WTC11 (cell line): ENCODE measurements around the gene PHACTR3. TPM values are rescaled to one million over a fixed set of nuclear protein-coding genes. Genes with fewer than 3 reads are reported as not detected.

Source experiments
- ATAC-seq: fragments of 200-7000 bp; cut with Tn5 transposase; 2 replicates; pipeline ENCODE4 v1.10.0; 2021; ENCODE audit warnings: mild to moderate bottlenecking, moderate library complexity
- CTCF ChIA-PET: fragments of 300-600 bp; sonication (Branson Sonifier 250); formaldehyde crosslinking; loops from one replicate; lab custom pipeline; 2021; ENCODE audit warnings: antibody characterized with exemption; lab: Charles Lee
- POLR2A ChIA-PET: fragments of 350-600 bp; sonication (Branson Sonifier 250); formaldehyde crosslinking; loops from one replicate; lab custom pipeline; 2021; ENCODE audit warnings: antibody characterized with exemption; lab: Charles Lee
- DNase-seq: peaks from one replicate; pipeline ENCODE4 v3.0.0; 2021; ENCODE audit warnings: low spot score
- H3K27ac Mint-ChIP-seq: 2 replicates; pipeline ENCODE4 v1.8.0; 2021; ENCODE audit warnings: mixed read lengths
- H3K27me3 Mint-ChIP-seq: 2 replicates; pipeline ENCODE4 v1.8.0; 2021; ENCODE audit warnings: low read depth, mild to moderate bottlenecking, moderate library complexity, mixed read lengths
- H3K36me3 Mint-ChIP-seq: 2 replicates; pipeline ENCODE4 v1.8.0; 2021; ENCODE audit warnings: mixed read lengths
- H3K4me1 Mint-ChIP-seq: 2 replicates; pipeline ENCODE4 v1.8.0; 2022; ENCODE audit warnings: mixed read lengths
- H3K4me3 Mint-ChIP-seq: 2 replicates; pipeline ENCODE4 v1.8.0; 2021; ENCODE audit warnings: mild to moderate bottlenecking, moderate library complexity, mixed read lengths
- H3K9me3 Mint-ChIP-seq: 2 replicates; pipeline ENCODE4 v1.8.0; 2021; ENCODE audit warnings: mixed read lengths
- CREB1 ChIP-seq: sonication (generic); formaldehyde crosslinking; IDR thresholded peaks from 2 replicates; pipeline ENCODE4 v1.8.0; 2023; ENCODE audit warnings: mild to moderate bottlenecking, missing genetic modification reagents
- E2F4 ChIP-seq: sonication (generic); formaldehyde crosslinking; IDR thresholded peaks from 2 replicates; pipeline ENCODE4 v1.8.1; 2022; ENCODE audit warnings: low read depth, mild to moderate bottlenecking, moderate library complexity, missing genetic modification reagents, borderline replicate concordance
- ETV6 ChIP-seq: sonication (generic); formaldehyde crosslinking; IDR thresholded peaks from 2 replicates; pipeline ENCODE4 v1.8.1; 2022; ENCODE audit warnings: mild to moderate bottlenecking, missing genetic modification reagents
- FOXJ3 ChIP-seq: sonication (generic); formaldehyde crosslinking; IDR thresholded peaks from 2 replicates; pipeline ENCODE4 v1.9.0; 2021; ENCODE audit warnings: missing genetic modification reagents, mild to moderate bottlenecking, borderline replicate concordance
- FOXP1 ChIP-seq: sonication (generic); formaldehyde crosslinking; IDR thresholded peaks from 2 replicates; pipeline ENCODE4 v1.8.0; 2022; ENCODE audit warnings: missing genetic modification reagents, mild to moderate bottlenecking, moderate library complexity, borderline replicate concordance
- GABPB1 ChIP-seq: sonication (generic); formaldehyde crosslinking; IDR thresholded peaks from 2 replicates; pipeline ENCODE4 v1.8.1; 2023; ENCODE audit warnings: mild to moderate bottlenecking, missing genetic modification reagents
- IRF1 ChIP-seq: sonication (generic); formaldehyde crosslinking; IDR thresholded peaks from 2 replicates; pipeline ENCODE4 v1.8.0; 2023; ENCODE audit warnings: missing genetic modification reagents
- IRF2 ChIP-seq: sonication (generic); formaldehyde crosslinking; IDR thresholded peaks from 2 replicates; pipeline ENCODE4 v1.8.0; 2022; ENCODE audit warnings: low read depth, missing genetic modification reagents, borderline replicate concordance
- JAZF1 ChIP-seq: fragments of 250-450 bp; sonication (Bioruptor Pico); IDR thresholded peaks from 2 replicates; pipeline ENCODE4 v1.9.0; 2021; ENCODE audit warnings: moderate library complexity, mild to moderate bottlenecking, inconsistent platforms
- KAT7 ChIP-seq: sonication (generic); formaldehyde crosslinking; IDR thresholded peaks from 2 replicates; pipeline ENCODE4 v1.8.1; 2023; ENCODE audit warnings: missing genetic modification reagents, mild to moderate bottlenecking, borderline replicate concordance
- MYBL2 ChIP-seq: sonication (generic); formaldehyde crosslinking; IDR thresholded peaks from 2 replicates; pipeline ENCODE4 v1.8.1; 2023; ENCODE audit warnings: mild to moderate bottlenecking, moderate library complexity, missing genetic modification reagents
- NFATC4 ChIP-seq: fragments of 250-450 bp; sonication (Bioruptor Pico); IDR thresholded peaks from 2 replicates; pipeline ENCODE4 v1.9.0; 2021; ENCODE audit warnings: mild to moderate bottlenecking
- OVOL2 ChIP-seq: fragments of 250-450 bp; sonication (Bioruptor Pico); IDR thresholded peaks from 2 replicates; pipeline ENCODE4 v1.9.0; 2021; ENCODE audit warnings: mild to moderate bottlenecking, borderline replicate concordance
- SMAD4 ChIP-seq: sonication (generic); formaldehyde crosslinking; IDR thresholded peaks from 2 replicates; pipeline ENCODE4 v1.8.0; 2022; ENCODE audit warnings: mild to moderate bottlenecking, missing genetic modification reagents
- USF2 ChIP-seq: sonication (generic); formaldehyde crosslinking; IDR thresholded peaks from 2 replicates; pipeline ENCODE4 v1.8.1; 2023; ENCODE audit warnings: mild to moderate bottlenecking, missing genetic modification reagents, moderate library complexity
- ZNF232 ChIP-seq: sonication (generic); formaldehyde crosslinking; IDR thresholded peaks from 2 replicates; pipeline ENCODE4 v1.8.0; 2022; ENCODE audit warnings: mild to moderate bottlenecking, missing genetic modification reagents
- ZNF416 ChIP-seq: fragments of 250-450 bp; sonication (Bioruptor Pico); IDR thresholded peaks from 2 replicates; pipeline ENCODE4 v1.9.0; 2021; ENCODE audit warnings: mild to moderate bottlenecking, inconsistent platforms
- ZNF671 ChIP-seq: fragments of 250-450 bp; sonication (Bioruptor Pico); IDR thresholded peaks from 2 replicates; pipeline ENCODE4 v1.8.0; 2021; ENCODE audit warnings: mild to moderate bottlenecking
- total RNA-seq: library from RNA; stranded (reverse); gene quantifications from 3 replicates; pipeline ENCODE4 v1.2.3, GENCODE V29; 2021
- TF ChIP-seq, protein P1 (sequence below): fragments of 200-600 bp; IDR thresholded peaks from 2 replicates; pipeline ENCODE4 v1.8.0; 2022; ENCODE audit warnings: antibody characterized with exemption
- TF ChIP-seq, protein P2 (sequence below): fragments of 250-450 bp; sonication (Bioruptor Pico); IDR thresholded peaks from 2 replicates; pipeline ENCODE4 v1.9.0; 2021; ENCODE audit warnings: mild to moderate bottlenecking, borderline replicate concordance
- TF ChIP-seq, protein P3 (sequence below): fragments of 250-450 bp; sonication (Bioruptor Pico); IDR thresholded peaks from 2 replicates; pipeline ENCODE4 v1.9.0; 2021; ENCODE audit warnings: mild to moderate bottlenecking
- TF ChIP-seq, protein P4 (sequence below): sonication (generic); formaldehyde crosslinking; IDR thresholded peaks from 2 replicates; pipeline ENCODE4 v1.8.1; 2023; ENCODE audit warnings: mild to moderate bottlenecking, moderate library complexity, missing genetic modification reagents

Gene PHACTR3
- total RNA-seq, 1 experiment from 2014 or later = 0.28 TPM

DNA sequence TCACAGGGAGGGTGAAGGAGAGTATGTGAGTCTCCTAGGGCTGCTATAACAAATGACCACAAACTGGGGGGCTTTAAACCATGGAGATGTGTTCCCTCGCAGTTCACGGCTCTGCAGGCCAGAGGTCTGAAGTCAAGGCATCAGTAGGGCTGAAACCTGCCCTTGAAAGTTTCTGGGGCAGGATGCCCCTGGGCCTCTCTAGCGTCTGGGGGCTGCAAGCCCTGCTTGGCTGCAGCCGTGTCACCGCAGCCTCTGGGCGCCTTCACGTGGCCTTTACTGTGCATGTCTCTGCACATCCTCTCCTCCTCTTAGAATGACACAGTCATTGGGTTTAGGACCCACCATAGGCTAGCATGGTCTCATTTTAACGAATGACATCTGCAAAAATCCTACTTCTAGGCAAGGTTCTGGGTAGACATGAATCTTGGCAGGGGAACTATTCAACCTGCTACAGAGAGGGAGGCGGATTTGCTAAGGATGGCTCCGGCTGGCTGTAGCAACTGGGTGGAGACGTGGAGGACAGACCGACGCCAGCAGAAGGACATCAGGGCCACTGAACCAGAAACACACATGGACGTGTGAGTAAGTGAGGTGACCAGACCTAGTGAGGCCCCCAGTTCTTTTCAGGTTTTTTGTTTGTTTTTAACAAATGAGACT, 58.6 kb downstream of the PHACTR3 start:
- Mint-ChIP-seq H3K4me1 (no peaks in the 10 kb centered on the region), H3K27me3 (peaks cover 54% of the 10 kb centered on the region), H3K36me3 (peaks cover 14% of the 10 kb centered on the region), H3K27ac (no peak overlapping the region)
- CTCF ChIA-PET = no interaction called here
- ATAC-seq (no peak), DNase-seq (no peak)
- TF ChIP-seq ZNF232 (no peak), FOXP1 (CRISPR knock-in tag) (no peak), ZNF671 (CRISPR knock-in tag) (no peak), E2F4 (no peak), IRF2 (CRISPR knock-in tag) (no peak), OVOL2 (CRISPR knock-in tag) (no peak), KAT7 (CRISPR knock-in tag) (no peak), ETV6 (CRISPR knock-in tag) (no peak)
- TF ChIP-seq, protein P1, sequence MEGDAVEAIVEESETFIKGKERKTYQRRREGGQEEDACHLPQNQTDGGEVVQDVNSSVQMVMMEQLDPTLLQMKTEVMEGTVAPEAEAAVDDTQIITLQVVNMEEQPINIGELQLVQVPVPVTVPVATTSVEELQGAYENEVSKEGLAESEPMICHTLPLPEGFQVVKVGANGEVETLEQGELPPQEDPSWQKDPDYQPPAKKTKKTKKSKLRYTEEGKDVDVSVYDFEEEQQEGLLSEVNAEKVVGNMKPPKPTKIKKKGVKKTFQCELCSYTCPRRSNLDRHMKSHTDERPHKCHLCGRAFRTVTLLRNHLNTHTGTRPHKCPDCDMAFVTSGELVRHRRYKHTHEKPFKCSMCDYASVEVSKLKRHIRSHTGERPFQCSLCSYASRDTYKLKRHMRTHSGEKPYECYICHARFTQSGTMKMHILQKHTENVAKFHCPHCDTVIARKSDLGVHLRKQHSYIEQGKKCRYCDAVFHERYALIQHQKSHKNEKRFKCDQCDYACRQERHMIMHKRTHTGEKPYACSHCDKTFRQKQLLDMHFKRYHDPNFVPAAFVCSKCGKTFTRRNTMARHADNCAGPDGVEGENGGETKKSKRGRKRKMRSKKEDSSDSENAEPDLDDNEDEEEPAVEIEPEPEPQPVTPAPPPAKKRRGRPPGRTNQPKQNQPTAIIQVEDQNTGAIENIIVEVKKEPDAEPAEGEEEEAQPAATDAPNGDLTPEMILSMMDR = no peak
- TF ChIP-seq, protein P2, sequence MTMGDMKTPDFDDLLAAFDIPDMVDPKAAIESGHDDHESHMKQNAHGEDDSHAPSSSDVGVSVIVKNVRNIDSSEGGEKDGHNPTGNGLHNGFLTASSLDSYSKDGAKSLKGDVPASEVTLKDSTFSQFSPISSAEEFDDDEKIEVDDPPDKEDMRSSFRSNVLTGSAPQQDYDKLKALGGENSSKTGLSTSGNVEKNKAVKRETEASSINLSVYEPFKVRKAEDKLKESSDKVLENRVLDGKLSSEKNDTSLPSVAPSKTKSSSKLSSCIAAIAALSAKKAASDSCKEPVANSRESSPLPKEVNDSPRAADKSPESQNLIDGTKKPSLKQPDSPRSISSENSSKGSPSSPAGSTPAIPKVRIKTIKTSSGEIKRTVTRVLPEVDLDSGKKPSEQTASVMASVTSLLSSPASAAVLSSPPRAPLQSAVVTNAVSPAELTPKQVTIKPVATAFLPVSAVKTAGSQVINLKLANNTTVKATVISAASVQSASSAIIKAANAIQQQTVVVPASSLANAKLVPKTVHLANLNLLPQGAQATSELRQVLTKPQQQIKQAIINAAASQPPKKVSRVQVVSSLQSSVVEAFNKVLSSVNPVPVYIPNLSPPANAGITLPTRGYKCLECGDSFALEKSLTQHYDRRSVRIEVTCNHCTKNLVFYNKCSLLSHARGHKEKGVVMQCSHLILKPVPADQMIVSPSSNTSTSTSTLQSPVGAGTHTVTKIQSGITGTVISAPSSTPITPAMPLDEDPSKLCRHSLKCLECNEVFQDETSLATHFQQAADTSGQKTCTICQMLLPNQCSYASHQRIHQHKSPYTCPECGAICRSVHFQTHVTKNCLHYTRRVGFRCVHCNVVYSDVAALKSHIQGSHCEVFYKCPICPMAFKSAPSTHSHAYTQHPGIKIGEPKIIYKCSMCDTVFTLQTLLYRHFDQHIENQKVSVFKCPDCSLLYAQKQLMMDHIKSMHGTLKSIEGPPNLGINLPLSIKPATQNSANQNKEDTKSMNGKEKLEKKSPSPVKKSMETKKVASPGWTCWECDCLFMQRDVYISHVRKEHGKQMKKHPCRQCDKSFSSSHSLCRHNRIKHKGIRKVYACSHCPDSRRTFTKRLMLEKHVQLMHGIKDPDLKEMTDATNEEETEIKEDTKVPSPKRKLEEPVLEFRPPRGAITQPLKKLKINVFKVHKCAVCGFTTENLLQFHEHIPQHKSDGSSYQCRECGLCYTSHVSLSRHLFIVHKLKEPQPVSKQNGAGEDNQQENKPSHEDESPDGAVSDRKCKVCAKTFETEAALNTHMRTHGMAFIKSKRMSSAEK (CRISPR knock-in tag) = no peak
- TF ChIP-seq, protein P3, sequence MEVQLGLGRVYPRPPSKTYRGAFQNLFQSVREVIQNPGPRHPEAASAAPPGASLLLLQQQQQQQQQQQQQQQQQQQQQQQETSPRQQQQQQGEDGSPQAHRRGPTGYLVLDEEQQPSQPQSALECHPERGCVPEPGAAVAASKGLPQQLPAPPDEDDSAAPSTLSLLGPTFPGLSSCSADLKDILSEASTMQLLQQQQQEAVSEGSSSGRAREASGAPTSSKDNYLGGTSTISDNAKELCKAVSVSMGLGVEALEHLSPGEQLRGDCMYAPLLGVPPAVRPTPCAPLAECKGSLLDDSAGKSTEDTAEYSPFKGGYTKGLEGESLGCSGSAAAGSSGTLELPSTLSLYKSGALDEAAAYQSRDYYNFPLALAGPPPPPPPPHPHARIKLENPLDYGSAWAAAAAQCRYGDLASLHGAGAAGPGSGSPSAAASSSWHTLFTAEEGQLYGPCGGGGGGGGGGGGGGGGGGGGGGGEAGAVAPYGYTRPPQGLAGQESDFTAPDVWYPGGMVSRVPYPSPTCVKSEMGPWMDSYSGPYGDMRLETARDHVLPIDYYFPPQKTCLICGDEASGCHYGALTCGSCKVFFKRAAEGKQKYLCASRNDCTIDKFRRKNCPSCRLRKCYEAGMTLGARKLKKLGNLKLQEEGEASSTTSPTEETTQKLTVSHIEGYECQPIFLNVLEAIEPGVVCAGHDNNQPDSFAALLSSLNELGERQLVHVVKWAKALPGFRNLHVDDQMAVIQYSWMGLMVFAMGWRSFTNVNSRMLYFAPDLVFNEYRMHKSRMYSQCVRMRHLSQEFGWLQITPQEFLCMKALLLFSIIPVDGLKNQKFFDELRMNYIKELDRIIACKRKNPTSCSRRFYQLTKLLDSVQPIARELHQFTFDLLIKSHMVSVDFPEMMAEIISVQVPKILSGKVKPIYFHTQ = no peak
- TF ChIP-seq, all 79 proteins: peak for 0
- Mint-ChIP-seq H3K4me3 (no peak overlapping the region), H3K9me3 (peaks cover 18% of the 10 kb centered on the region)
- POLR2A ChIA-PET = no interaction called here

DNA sequence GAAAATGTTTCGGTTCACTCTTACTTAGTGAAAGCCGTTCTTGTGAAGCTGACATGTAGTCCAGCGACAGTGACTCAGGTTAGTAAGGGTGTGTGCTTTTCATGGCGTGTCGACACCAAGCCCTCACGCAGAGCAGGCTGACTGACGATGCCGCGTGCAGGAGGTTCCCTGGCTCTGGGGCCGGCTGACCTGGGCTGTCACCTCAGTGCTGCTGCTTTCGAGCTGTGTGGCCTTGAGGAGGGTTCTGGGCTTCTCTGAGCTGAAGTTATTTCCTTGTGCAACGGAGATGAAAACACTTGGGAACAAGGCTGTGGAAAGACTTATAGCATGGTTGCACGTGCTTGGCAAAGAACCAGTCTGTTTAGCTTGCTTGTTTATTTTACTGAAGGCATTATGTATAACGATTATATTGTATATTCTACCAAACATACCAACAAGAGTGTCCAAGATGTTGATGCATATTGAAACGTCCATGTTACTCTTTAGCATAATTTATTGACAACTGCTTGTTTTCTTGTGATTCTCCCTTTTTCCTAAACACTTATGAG, 59.2 kb downstream of the PHACTR3 start:
- peaks cover 13% of the 10 kb centered on the region for H3K9me3 Mint-ChIP-seq
- POLR2A ChIA-PET = no interaction called here
- H3K27ac Mint-ChIP-seq = no peak overlapping the region
- TF ChIP-seq, protein P4, sequence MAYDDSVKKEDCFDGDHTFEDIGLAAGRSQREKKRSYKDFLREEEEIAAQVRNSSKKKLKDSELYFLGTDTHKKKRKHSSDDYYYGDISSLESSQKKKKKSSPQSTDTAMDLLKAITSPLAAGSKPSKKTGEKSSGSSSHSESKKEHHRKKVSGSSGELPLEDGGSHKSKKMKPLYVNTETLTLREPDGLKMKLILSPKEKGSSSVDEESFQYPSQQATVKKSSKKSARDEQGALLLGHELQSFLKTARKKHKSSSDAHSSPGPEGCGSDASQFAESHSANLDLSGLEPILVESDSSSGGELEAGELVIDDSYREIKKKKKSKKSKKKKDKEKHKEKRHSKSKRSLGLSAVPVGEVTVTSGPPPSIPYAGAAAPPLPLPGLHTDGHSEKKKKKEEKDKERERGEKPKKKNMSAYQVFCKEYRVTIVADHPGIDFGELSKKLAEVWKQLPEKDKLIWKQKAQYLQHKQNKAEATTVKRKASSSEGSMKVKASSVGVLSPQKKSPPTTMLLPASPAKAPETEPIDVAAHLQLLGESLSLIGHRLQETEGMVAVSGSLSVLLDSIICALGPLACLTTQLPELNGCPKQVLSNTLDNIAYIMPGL (CRISPR knock-in tag) = no peak
- TF ChIP-seq JAZF1 (CRISPR knock-in tag) (no peak), KAT7 (CRISPR knock-in tag) (no peak), CREB1 (no peak), USF2 (CRISPR knock-in tag) (no peak), ZNF416 (CRISPR knock-in tag) (no peak), SMAD4 (CRISPR knock-in tag) (no peak), GABPB1 (CRISPR knock-in tag) (no peak), IRF1 (CRISPR knock-in tag) (no peak), MYBL2 (CRISPR knock-in tag) (no peak), NFATC4 (CRISPR knock-in tag) (no peak), ZNF671 (CRISPR knock-in tag) (no peak), FOXJ3 (no peak)

More for the DNA sequence above, 59.2 kb downstream of the PHACTR3 start:
- peaks cover 55% of the 10 kb centered on the region for H3K27me3 Mint-ChIP-seq
- no peaks in the 10 kb centered on the region for H3K4me1 Mint-ChIP-seq
- no peak overlapping the region for H3K4me3 Mint-ChIP-seq
- ATAC-seq = no peak
- H3K36me3 Mint-ChIP-seq = peaks cover 12% of the 10 kb centered on the region
- CTCF ChIA-PET = no interaction called here
- DNase-seq = no peak
